Trophoblast cell (in vitro differentiated cells and primary cell): Measurements from ENCODE around the gene CNTFR.

Experiments used
- DNase-seq, 2 donors: peaks; one replicate each; pipeline ENCODE4 v3.0.0-alpha.2; 2016
- H2AFZ ChIP-seq: 2 replicates; pipeline ENCODE4 v1.6.1; 2013; ENCODE audit warnings: low read length, moderate library complexity, mild to moderate bottlenecking; ENCODE audit not compliant: insufficient read depth, poor library complexity
- H2AK5ac ChIP-seq: 2 replicates; pipeline ENCODE4 v1.6.1; 2013; ENCODE audit warnings: mild to moderate bottlenecking, low read length
- H2BK120ac ChIP-seq: 2 replicates; pipeline ENCODE4 v1.6.1; 2013; ENCODE audit warnings: low read length, mild to moderate bottlenecking, moderate library complexity; ENCODE audit not compliant: insufficient read depth, poor library complexity
- H2BK12ac ChIP-seq: 2 replicates; pipeline ENCODE4 v1.6.1; 2013; ENCODE audit warnings: mild to moderate bottlenecking, low read length, moderate library complexity
- H2BK5ac ChIP-seq: 2 replicates; pipeline ENCODE4 v1.6.1; 2013; ENCODE audit warnings: low read length, low read depth, moderate library complexity, mild to moderate bottlenecking; ENCODE audit not compliant: poor library complexity
- H3K14ac ChIP-seq: 2 replicates; pipeline ENCODE4 v1.6.1; 2013; ENCODE audit warnings: mild to moderate bottlenecking, low read length
- H3K18ac ChIP-seq: 2 replicates; pipeline ENCODE4 v1.6.1; 2013; ENCODE audit warnings: mild to moderate bottlenecking, low read length
- H3K23ac ChIP-seq: 2 replicates; pipeline ENCODE4 v1.6.1; 2013; ENCODE audit warnings: low read length
- H3K27ac ChIP-seq: 2 replicates; pipeline ENCODE4 v1.5.1; 2013; ENCODE audit warnings: low read depth, mild to moderate bottlenecking, inconsistent platforms, low read length, moderate library complexity
- H3K27me3 ChIP-seq: 2 replicates; pipeline ENCODE4 v1.6.1; 2013; ENCODE audit warnings: inconsistent platforms, mild to moderate bottlenecking, low read length, moderate library complexity; ENCODE audit not compliant: insufficient read depth
- H3K36me3 ChIP-seq, 2 experiments: 1 replicate in 1 of 2; 2 replicates in 1 of 2; pipeline ENCODE4 v1.6.1; 2013; ENCODE audit warnings: low read length in 2 of 2, mild to moderate bottlenecking in 2 of 2, moderate library complexity in 1 of 2; ENCODE audit not compliant: insufficient read depth in 2 of 2, control insufficient read depth in 1 of 2
- H3K4ac ChIP-seq: 2 replicates; pipeline ENCODE4 v1.6.1; 2013; ENCODE audit warnings: low read depth, mild to moderate bottlenecking, low read length, moderate library complexity
- H3K4me1 ChIP-seq, 2 experiments: 1 replicate in 1 of 2; 2 replicates in 1 of 2; pipeline ENCODE4 v1.6.1; 2013; ENCODE audit warnings: low read length in 2 of 2, mild to moderate bottlenecking in 2 of 2, moderate library complexity in 1 of 2; ENCODE audit not compliant: insufficient read depth in 2 of 2, control insufficient read depth in 1 of 2
- H3K4me2 ChIP-seq: 2 replicates; pipeline ENCODE4 v1.6.1; 2013; ENCODE audit warnings: inconsistent platforms, mild to moderate bottlenecking, low read length, moderate library complexity
- H3K4me3 ChIP-seq: 2 replicates; pipeline ENCODE4 v1.5.1; 2013; ENCODE audit warnings: mild to moderate bottlenecking, low read depth, low read length, inconsistent platforms
- H3K79me1 ChIP-seq: one replicate; pipeline ENCODE4 v1.6.1; 2013; ENCODE audit warnings: low read length
- H3K79me2 ChIP-seq: 2 replicates; pipeline ENCODE4 v1.6.1; 2013; ENCODE audit warnings: low read length, mild to moderate bottlenecking; ENCODE audit not compliant: control insufficient read depth, insufficient read depth, poor library complexity
- H3K9ac ChIP-seq: 2 replicates; pipeline ENCODE4 v1.6.1; 2013; ENCODE audit warnings: mild to moderate bottlenecking, low read length
- H3K9me3 ChIP-seq: 2 replicates; pipeline ENCODE4 v1.6.1; 2013; ENCODE audit warnings: low read depth, mild to moderate bottlenecking, control low read depth, inconsistent platforms, low read length; ENCODE audit not compliant: insufficient read depth
- H4K12ac ChIP-seq: 2 replicates; pipeline ENCODE4 v1.6.1; 2013; ENCODE audit warnings: low read depth, mild to moderate bottlenecking, low read length, moderate library complexity
- H4K8ac ChIP-seq: 2 replicates; pipeline ENCODE4 v1.6.1; 2013; ENCODE audit warnings: low read depth, mild to moderate bottlenecking, low read length, moderate library complexity
- H4K91ac ChIP-seq: one replicate; pipeline ENCODE4 v1.6.1; 2013; ENCODE audit warnings: low read depth, mild to moderate bottlenecking, low read length, moderate library complexity
- WGBS: extraction: QIAGEN DNeasy Blood & Tissue Kit; methylation state at CpG from one replicate; pipeline ENCODE4 v1.1.7; 2013; ENCODE audit warnings: missing lambda C conversion rate; ENCODE audit not compliant: insufficient read length, insufficient coverage; ENCODE audit errors: extremely low coverage; 5-methylcytosine and 5-hydroxymethylcytosine counted together

CNTFR gene

DNA sequence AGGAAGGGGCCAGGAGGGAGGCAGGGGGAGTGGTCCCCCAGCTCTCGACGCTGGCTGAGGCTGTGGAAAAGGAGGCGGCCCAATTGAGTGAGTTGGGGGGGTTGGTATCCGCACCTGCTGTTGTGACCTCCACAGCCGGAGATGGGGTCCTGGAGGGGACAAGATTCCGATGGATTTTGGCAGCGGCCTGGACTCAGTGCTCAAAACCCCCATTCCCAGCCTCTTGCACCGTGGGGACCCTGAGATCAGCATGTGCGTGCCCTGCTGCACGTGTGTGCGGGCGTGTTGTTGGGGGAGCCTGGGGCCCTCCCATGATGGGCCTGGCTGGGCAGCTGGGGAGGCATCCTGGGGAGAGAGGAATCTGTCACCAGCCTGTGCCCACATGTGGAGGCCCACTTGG, 15.0 kb downstream of the CNTFR start:
- H3K9ac ChIP-seq, result no peak overlapping the region
- H4K91ac ChIP-seq, result no peak overlapping the region
- no peak overlapping the region for H3K18ac ChIP-seq
- no peak overlapping the region for H3K14ac ChIP-seq
- no peaks in the 10 kb centered on the region for H3K36me3 ChIP-seq
- no peak overlapping the region for H2AFZ ChIP-seq
- H4K12ac ChIP-seq, result no peak overlapping the region
- H2BK5ac ChIP-seq, result no peak overlapping the region
- peaks cover 27% of the 10 kb centered on the region for H3K27me3 ChIP-seq
- no peak overlapping the region for H3K4me2 ChIP-seq
- H2AK5ac ChIP-seq, result no peak overlapping the region
- no peak overlapping the region for H2BK120ac ChIP-seq
- no peak overlapping the region for H4K8ac ChIP-seq
- H3K4me3 ChIP-seq, result no peak overlapping the region
- H3K9me3 ChIP-seq, result peaks cover 2% of the 10 kb centered on the region
- no CpG with 5 or more reads among the region's 12 CpGs for whole genome bisulfite sequencing
- H3K79me2 ChIP-seq, result no peaks in the 10 kb centered on the region
- DNase-seq, result no peak
- no peak overlapping the region for H3K4ac ChIP-seq
- no peak overlapping the region for H3K23ac ChIP-seq
- peaks cover 2% of the 10 kb centered on the region in 2 experiments for H3K4me1 ChIP-seq
- H3K27ac ChIP-seq, result no peak overlapping the region
- no peaks in the 10 kb centered on the region for H3K79me1 ChIP-seq
- no peak overlapping the region for H2BK12ac ChIP-seq

DNA sequence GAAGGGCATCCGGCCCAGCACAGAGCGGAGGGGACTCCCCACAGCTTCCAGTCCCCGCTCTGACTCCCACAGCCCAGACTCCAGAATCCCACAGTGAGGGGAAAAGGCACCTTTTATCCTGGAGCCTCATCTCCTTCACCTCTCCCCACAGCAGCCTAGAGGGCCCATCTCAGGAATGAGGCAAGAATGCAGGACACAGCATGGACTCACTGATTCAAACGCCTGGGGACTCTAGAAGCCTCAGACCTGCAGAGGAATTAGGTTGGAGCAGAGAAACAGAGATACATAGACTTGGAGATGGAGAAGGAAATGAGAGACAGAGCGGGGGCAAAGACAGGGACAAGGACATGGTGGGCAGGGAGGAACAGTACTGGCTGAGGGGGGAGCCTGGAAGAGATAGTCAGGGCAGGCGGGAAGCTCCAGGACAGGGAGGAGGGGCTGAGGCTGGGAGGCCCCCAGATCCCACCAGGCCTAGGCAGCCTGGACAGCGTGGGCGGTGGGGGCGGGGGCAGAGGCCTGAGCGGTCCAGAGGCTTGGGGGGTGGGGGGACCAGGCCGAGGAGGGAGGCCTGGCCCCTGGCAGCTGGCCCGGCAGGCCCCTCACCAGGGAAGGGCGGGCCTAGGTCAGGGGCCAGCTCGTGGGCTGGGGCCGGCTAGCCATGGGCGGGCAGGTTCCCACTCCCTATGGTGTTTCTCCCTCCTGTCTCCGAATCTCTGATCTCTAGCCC, 15.8 kb downstream of the CNTFR start:
- Histone ChIP-seq H2BK120ac (no peak overlapping the region), H3K79me1 (no peaks in the 10 kb centered on the region), H3K4me1 (peaks cover 2% of the 10 kb centered on the region in 2 experiments), H4K12ac (no peak overlapping the region), H2AK5ac (no peak overlapping the region), H3K36me3 (no peaks in the 10 kb centered on the region), H3K23ac (no peak overlapping the region), H3K27me3 (peaks cover 20% of the 10 kb centered on the region), H3K4me3 (no peak overlapping the region), H3K14ac (no peak overlapping the region), H2BK5ac (no peak overlapping the region), H3K4me2 (no peak overlapping the region), H4K8ac (no peak overlapping the region), H4K91ac (no peak overlapping the region), H3K79me2 (no peaks in the 10 kb centered on the region), H2BK12ac (no peak overlapping the region), H3K9me3 (peaks cover 2% of the 10 kb centered on the region), H3K18ac (no peak overlapping the region), H3K27ac (no peak overlapping the region), H2AFZ (no peak overlapping the region), H3K9ac (no peak overlapping the region), H3K4ac (no peak overlapping the region)
- DNase-seq, result no peak
- WGBS, result no CpG with 5 or more reads among the region's 17 CpGs

DNA sequence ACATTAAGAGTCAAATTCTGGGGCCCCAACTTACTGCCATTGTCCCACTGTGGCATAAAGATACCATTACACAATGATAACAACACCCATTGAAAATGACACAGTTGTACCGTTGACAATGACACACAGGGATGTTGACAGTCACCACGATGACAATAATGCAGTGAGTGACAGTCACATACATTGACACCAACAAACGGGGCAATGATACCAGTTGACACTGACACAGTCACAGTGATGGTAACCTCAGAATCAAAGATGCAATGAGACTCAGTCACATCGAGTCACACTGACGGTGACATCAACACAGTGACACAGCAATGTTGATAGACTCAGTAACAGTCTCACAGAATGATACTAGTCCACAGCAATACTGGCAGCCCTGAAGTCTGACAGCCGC, 16.9 kb downstream of the CNTFR start:
- Histone ChIP-seq H2AFZ (no peak overlapping the region), H3K4me2 (no peak overlapping the region), H3K27ac (no peak overlapping the region), H3K36me3 (no peaks in the 10 kb centered on the region), H2BK12ac (no peak overlapping the region), H2BK120ac (no peak overlapping the region), H3K9ac (no peak overlapping the region), H3K4me3 (no peak overlapping the region), H4K12ac (no peak overlapping the region), H3K14ac (no peak overlapping the region), H3K4ac (no peak overlapping the region), H3K9me3 (peaks cover 2% of the 10 kb centered on the region), H3K18ac (no peak overlapping the region), H3K27me3 (peaks cover 9% of the 10 kb centered on the region), H3K79me1 (no peaks in the 10 kb centered on the region), H3K79me2 (no peaks in the 10 kb centered on the region), H3K4me1 (peaks cover 0 to 2% of the 10 kb centered on the region in 2 experiments), H2BK5ac (no peak overlapping the region), H2AK5ac (no peak overlapping the region), H3K23ac (no peak overlapping the region), H4K91ac (no peak overlapping the region), H4K8ac (no peak overlapping the region)
- DNase-seq, result no peak
- no CpG with 5 or more reads among the region's 6 CpGs for WGBS

DNA sequence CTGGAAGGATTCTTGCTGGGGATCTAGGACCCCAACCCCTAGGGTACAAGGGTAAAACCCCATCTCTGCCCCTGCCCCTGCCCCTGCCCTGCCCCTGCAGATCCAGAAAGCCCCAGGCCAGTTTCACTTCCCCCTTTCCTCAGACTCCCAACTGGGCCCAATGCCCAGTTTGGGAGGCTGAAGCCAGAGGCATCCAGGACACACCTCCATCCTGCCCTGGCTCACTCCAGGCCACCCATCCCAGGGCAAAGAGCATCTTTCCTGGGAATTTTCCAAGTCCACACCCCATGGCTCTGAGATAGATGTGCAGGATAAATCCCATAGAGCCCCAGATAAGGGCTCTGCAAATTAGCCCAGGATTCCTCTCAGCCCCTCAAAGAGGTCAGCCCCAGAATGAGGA, 17.4 kb downstream of the CNTFR start:
- H2BK120ac ChIP-seq, result no peak overlapping the region
- H3K36me3 ChIP-seq, result no peaks in the 10 kb centered on the region
- peaks cover 2% of the 10 kb centered on the region for H3K9me3 ChIP-seq
- no peak overlapping the region for H3K14ac ChIP-seq
- no peak overlapping the region for H3K9ac ChIP-seq
- no peak overlapping the region for H3K18ac ChIP-seq
- no peaks in the 10 kb centered on the region for H3K79me2 ChIP-seq
- no peak overlapping the region for H2AFZ ChIP-seq
- H4K91ac ChIP-seq, result no peak overlapping the region
- no peak overlapping the region for H2BK12ac ChIP-seq
- H2BK5ac ChIP-seq, result no peak overlapping the region
- H4K8ac ChIP-seq, result no peak overlapping the region
- no peak overlapping the region for H4K12ac ChIP-seq
- no peak overlapping the region for H3K4me2 ChIP-seq
- no peaks in the 10 kb centered on the region for H3K79me1 ChIP-seq
- peaks cover 4% of the 10 kb centered on the region for H3K27me3 ChIP-seq
- no peak for DNase-seq
- no peak overlapping the region for H3K27ac ChIP-seq
- H3K4me1 ChIP-seq, result no peaks in the 10 kb centered on the region
- H3K4ac ChIP-seq, result no peak overlapping the region
- H2AK5ac ChIP-seq, result no peak overlapping the region
- no peak overlapping the region for H3K23ac ChIP-seq
- H3K4me3 ChIP-seq, result no peak overlapping the region
